Chondrocyte (in vitro differentiated cells): ENCODE results near the gene LAPTM5. TPM values are rescaled to one million over a fixed set of nuclear protein-coding genes. Genes with fewer than 3 reads are reported as not detected.

ENCODE experiments used
- DNase-seq: peaks from one replicate; pipeline ENCODE4 v3.0.0; 2021; ENCODE audit warnings: mixed read lengths, low spot score
- H3K27ac Mint-ChIP-seq: one replicate; pipeline ENCODE4 v1.8.0; 2021; ENCODE audit warnings: mild to moderate bottlenecking, moderate library complexity, mixed read lengths; ENCODE audit not compliant: unreplicated experiment
- H3K27me3 Mint-ChIP-seq: 2 replicates; pipeline ENCODE4 v1.8.0; 2021; ENCODE audit warnings: low read depth, mixed read lengths
- H3K36me3 Mint-ChIP-seq: 2 replicates; pipeline ENCODE4 v1.8.0; 2021; ENCODE audit warnings: low read depth, mixed read lengths
- H3K4me1 Mint-ChIP-seq: 2 replicates; pipeline ENCODE4 v1.8.0; 2021; ENCODE audit warnings: low read depth, mild to moderate bottlenecking, mixed read lengths
- H3K4me3 Mint-ChIP-seq: one replicate; pipeline ENCODE4 v1.8.0; 2021; ENCODE audit warnings: mild to moderate bottlenecking, moderate library complexity, mixed read lengths; ENCODE audit not compliant: unreplicated experiment
- H3K9me3 Mint-ChIP-seq: 2 replicates; pipeline ENCODE4 v1.8.0; 2021; ENCODE audit warnings: low read depth, mixed read lengths
- total RNA-seq: library from RNA; stranded (reverse); gene quantifications from 3 replicates; pipeline ENCODE4 v1.2.1, GENCODE V29; 2021
- TF ChIP-seq, protein P1 (sequence below): fragments of 200-600 bp; sonication (generic); IDR thresholded peaks from 2 replicates; pipeline ENCODE4 v1.5.0; 2021; ENCODE audit warnings: antibody characterized with exemption, mild to moderate bottlenecking, moderate library complexity

The LAPTM5 gene
- total RNA-seq, 1 donor from 2014 or later = not detected

DNA sequence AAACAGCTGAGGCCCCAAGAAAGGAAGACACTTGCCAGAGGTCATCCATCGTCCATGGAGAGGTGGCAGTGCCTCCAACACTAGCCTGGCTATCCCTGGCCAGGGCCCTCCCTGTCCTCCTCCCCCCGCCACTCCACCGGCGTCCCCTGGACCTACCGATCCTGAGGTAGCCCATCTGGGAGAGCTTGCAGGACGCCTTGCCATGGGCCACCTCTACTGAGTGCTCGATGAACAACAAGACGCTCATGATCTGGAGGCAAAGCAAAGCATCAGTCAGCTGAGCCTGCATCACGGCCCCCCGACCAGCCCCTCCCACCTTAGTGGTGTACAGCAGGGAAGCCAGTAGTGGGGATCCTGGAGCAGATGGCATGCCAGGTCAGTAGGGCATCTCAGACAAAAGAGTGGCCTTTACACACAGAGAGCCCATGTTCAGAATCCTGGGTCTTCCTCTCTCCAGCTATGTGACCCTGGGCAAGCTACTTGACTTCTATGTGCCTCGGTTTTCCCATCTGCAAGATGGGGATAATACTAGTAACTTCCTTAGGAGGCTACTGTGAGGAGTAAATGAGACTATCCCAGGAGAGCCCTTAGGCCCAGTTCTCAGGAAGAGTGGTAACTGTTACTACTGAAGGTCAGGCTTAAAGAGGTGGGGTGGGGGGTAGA lies 15.1 kb downstream of the LAPTM5 start:
- H3K36me3 Mint-ChIP-seq = no peaks in the 10 kb centered on the region
- no peaks in the 10 kb centered on the region for H3K4me1 Mint-ChIP-seq
- peaks cover 3% of the 10 kb centered on the region for H3K9me3 Mint-ChIP-seq
- H3K27me3 Mint-ChIP-seq = peaks cover 17% of the 10 kb centered on the region
- no peak overlapping the region for H3K4me3 Mint-ChIP-seq
- TF ChIP-seq, protein P1, sequence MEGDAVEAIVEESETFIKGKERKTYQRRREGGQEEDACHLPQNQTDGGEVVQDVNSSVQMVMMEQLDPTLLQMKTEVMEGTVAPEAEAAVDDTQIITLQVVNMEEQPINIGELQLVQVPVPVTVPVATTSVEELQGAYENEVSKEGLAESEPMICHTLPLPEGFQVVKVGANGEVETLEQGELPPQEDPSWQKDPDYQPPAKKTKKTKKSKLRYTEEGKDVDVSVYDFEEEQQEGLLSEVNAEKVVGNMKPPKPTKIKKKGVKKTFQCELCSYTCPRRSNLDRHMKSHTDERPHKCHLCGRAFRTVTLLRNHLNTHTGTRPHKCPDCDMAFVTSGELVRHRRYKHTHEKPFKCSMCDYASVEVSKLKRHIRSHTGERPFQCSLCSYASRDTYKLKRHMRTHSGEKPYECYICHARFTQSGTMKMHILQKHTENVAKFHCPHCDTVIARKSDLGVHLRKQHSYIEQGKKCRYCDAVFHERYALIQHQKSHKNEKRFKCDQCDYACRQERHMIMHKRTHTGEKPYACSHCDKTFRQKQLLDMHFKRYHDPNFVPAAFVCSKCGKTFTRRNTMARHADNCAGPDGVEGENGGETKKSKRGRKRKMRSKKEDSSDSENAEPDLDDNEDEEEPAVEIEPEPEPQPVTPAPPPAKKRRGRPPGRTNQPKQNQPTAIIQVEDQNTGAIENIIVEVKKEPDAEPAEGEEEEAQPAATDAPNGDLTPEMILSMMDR = no peak
- DNase-seq = no peak
- no peak overlapping the region for H3K27ac Mint-ChIP-seq

DNA sequence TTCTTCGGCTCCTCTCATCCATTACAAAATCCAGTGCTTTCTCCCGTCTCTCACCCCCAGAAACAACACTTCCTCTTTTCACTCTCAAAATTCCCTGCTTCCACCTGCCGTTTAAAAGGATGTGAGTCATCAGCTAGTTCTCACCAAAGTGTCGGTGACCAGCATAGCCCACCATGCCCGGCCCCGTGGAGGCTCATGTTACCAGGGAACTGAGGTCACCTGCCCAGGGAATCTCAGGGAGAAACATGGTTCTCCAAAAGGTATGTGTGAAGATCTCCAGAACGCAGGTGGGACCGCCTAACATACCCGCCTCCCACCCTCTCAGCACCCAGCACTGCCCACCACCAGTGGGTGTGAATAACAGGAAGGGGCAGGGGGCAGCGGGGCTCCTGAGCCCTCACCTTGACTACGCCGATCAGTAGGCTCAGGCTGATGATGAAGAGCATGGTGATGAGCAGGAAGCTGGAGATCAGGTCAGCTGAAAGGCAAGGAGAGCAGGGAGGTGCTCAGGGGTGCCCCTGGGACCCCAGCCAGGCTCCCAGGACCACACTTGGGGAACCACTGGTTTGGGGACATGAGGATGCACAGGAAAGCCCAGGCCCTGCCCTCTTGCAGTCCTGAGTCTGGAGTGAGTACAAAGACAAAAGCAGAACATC lies 16.2 kb downstream of the LAPTM5 start:
- TF ChIP-seq, protein P1 = no peak
- no peak for DNase-seq
- H3K4me3 Mint-ChIP-seq = no peak overlapping the region
- peaks cover 3% of the 10 kb centered on the region for H3K9me3 Mint-ChIP-seq
- H3K27ac Mint-ChIP-seq = no peak overlapping the region
- H3K27me3 Mint-ChIP-seq = peaks cover 10% of the 10 kb centered on the region
- H3K36me3 Mint-ChIP-seq = no peaks in the 10 kb centered on the region
- H3K4me1 Mint-ChIP-seq = no peaks in the 10 kb centered on the region

DNA sequence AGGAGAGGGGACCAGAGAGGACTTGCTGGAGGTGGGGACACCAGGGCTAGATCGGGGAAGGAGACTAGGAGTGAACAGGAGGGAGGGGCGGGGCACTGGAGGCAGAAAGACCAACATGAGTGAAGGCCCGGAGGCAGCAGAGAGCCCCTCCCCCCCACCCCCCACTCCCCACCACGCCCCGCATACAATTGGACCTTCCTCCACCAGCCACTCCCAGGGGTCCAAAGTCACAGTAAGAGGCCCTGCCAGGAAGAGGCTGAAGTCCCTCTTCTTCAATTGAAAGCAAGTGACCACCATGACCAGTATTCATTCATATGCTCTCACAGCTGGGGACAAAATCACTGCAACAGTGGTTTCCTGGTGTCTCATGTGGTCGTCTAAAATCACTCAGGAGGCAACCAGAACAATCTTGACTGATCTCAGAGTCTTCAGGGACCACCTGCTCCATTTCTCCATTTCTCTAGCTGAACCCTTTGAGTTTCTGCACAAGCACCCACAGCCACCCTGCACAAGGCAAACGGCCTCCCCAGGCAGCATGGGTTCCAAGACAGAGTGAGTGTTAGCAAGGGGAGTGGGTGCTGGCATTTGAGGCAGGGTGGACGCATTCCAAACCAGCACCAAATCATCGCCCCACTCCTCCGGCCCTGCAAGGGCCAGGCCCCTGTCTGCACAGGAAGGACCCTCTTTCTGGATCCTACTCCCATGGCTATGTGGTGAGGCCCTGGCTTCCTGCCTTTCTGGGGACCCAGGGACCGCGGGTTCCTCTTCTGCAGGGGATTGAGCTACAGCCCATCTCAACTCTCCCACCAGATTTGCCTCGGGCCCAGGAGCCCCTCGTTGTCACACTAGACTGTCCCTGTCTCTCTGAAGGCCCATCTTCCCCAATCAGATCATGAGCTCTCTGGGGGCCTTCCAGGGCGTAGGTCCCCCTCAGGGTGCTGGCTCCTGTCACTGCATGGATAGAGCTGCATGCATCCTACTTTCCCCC lies 17.0 kb downstream of the LAPTM5 start:
- peaks cover 10% of the 10 kb centered on the region for H3K27me3 Mint-ChIP-seq
- H3K9me3 Mint-ChIP-seq = peaks cover 3% of the 10 kb centered on the region
- H3K4me1 Mint-ChIP-seq = no peaks in the 10 kb centered on the region
- no peak overlapping the region for H3K27ac Mint-ChIP-seq
- no peaks in the 10 kb centered on the region for H3K36me3 Mint-ChIP-seq
- H3K4me3 Mint-ChIP-seq = no peak overlapping the region
- DNase-seq = no peak
- TF ChIP-seq, protein P1 = no peak

DNA sequence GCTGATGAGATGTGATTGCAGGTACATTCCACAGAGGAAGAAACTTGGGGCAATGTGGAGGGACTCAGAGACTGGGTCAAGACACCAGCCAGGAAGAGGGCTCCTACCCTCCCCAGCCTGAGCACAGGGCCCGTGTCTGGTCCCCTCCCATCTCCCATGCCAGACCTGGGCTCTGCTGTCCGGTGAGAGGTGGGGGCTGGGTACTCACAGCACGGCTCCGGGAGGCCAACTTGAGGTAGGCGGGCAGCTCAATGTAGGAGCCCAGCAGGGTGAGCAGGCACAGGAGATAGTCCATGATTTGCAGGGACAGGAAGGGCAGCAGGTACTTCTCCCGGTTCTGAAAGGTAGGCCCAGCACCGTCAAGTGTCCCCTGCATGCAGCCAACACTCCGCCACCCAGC lies 18.0 kb downstream of the LAPTM5 start:
- Mint-ChIP-seq H3K27me3 (peaks cover 10% of the 10 kb centered on the region), H3K4me3 (no peak overlapping the region), H3K36me3 (no peaks in the 10 kb centered on the region), H3K9me3 (peaks cover 3% of the 10 kb centered on the region), H3K27ac (no peak overlapping the region), H3K4me1 (no peaks in the 10 kb centered on the region)
- TF ChIP-seq, protein P1 = no peak
- no peak for DNase-seq
